H9 (cell line): ENCODE measurements around the gene FOXJ3. TPM values are rescaled to one million over a fixed set of nuclear protein-coding genes. Genes with fewer than 3 reads are reported as not detected.
A peak's percentile ranks its signal among the peaks of the same experiment; 100 is the strongest.

Experiments used
- DNase-seq: peaks from one replicate; pipeline ENCODE4 v3.0.0-alpha.2; 2017
- H2AFZ ChIP-seq: one replicate; pipeline ENCODE4 v1.6.1; 2013; ENCODE audit warnings: mild to moderate bottlenecking, low read length, control low read depth, moderate library complexity
- H2AK5ac ChIP-seq: 2 replicates; pipeline ENCODE4 v1.6.1; 2013; ENCODE audit warnings: low read length, control low read depth, mixed read lengths; ENCODE audit not compliant: insufficient read length
- H2BK120ac ChIP-seq: one replicate; pipeline ENCODE4 v1.6.1; 2013; ENCODE audit warnings: low read depth, mild to moderate bottlenecking, low read length, control low read depth, inconsistent platforms; ENCODE audit not compliant: poor library complexity, severe bottlenecking
- H2BK12ac ChIP-seq: 2 replicates; pipeline ENCODE4 v1.6.1; 2013; ENCODE audit warnings: low read length, control low read depth, mixed read lengths, low read depth; ENCODE audit not compliant: insufficient read length
- H2BK15ac ChIP-seq: 2 replicates; pipeline ENCODE4 v1.6.1; 2013; ENCODE audit warnings: low read depth, low read length, control low read depth
- H2BK20ac ChIP-seq: one replicate; pipeline ENCODE4 v1.6.1; 2013; ENCODE audit warnings: low read depth, mild to moderate bottlenecking, low read length, control low read depth, inconsistent platforms; ENCODE audit not compliant: poor library complexity, severe bottlenecking
- H2BK5ac ChIP-seq: 2 replicates; pipeline ENCODE4 v1.6.1; 2013; ENCODE audit warnings: low read length, control low read depth, mixed read lengths; ENCODE audit not compliant: insufficient read length
- H3K14ac ChIP-seq: 2 replicates; pipeline ENCODE4 v1.6.1; 2013; ENCODE audit warnings: low read length, control low read depth; ENCODE audit not compliant: insufficient read depth
- H3K18ac ChIP-seq: 2 replicates; pipeline ENCODE4 v1.6.1; 2013; ENCODE audit warnings: low read depth, mild to moderate bottlenecking, mixed read lengths, low read length, control low read depth; ENCODE audit not compliant: insufficient read length
- H3K23ac ChIP-seq: 2 replicates; pipeline ENCODE4 v1.6.1; 2013; ENCODE audit warnings: low read length, control low read depth, mixed read lengths, low read depth; ENCODE audit not compliant: insufficient read length
- H3K23me2 ChIP-seq: 2 replicates; pipeline ENCODE4 v1.6.1; 2013; ENCODE audit warnings: low read depth, mild to moderate bottlenecking, mixed read lengths, low read length, control low read depth; ENCODE audit not compliant: insufficient read length, poor library complexity, severe bottlenecking
- H3K27ac ChIP-seq: 2 replicates; pipeline ENCODE4 v1.5.1; 2013; ENCODE audit warnings: low read length, control low read depth, mixed read lengths, low read depth; ENCODE audit not compliant: insufficient read length
- H3K27me3 ChIP-seq: 2 replicates; pipeline ENCODE4 v1.6.1; 2013; ENCODE audit warnings: low read length, control low read depth, inconsistent platforms; ENCODE audit not compliant: insufficient read depth
- H3K4ac ChIP-seq: 2 replicates; pipeline ENCODE4 v1.6.1; 2013; ENCODE audit warnings: low read depth, mild to moderate bottlenecking, control low read depth, inconsistent platforms, low read length, moderate library complexity
- H3K4me1 ChIP-seq: 2 replicates; pipeline ENCODE4 v1.6.1; 2013; ENCODE audit warnings: low read length, control low read depth, inconsistent platforms; ENCODE audit not compliant: insufficient read depth
- H3K4me2 ChIP-seq: 2 replicates; pipeline ENCODE4 v1.6.1; 2013; ENCODE audit warnings: low read length, control low read depth, mixed read lengths; ENCODE audit not compliant: insufficient read length, insufficient read depth
- H3K56ac ChIP-seq: 2 replicates; pipeline ENCODE4 v1.6.1; 2013; ENCODE audit warnings: low read depth, mild to moderate bottlenecking, mixed read lengths, low read length, control low read depth; ENCODE audit not compliant: insufficient read length
- H3K79me1 ChIP-seq: 2 replicates; pipeline ENCODE4 v1.6.1; 2013; ENCODE audit warnings: low read depth, mild to moderate bottlenecking, moderate library complexity, low read length, control low read depth, inconsistent platforms; ENCODE audit not compliant: insufficient read depth, poor library complexity, severe bottlenecking
- H3K79me2 ChIP-seq: 2 replicates; pipeline ENCODE4 v1.6.1; 2013; ENCODE audit warnings: low read length, control low read depth, inconsistent platforms; ENCODE audit not compliant: insufficient read depth
- H3K9ac ChIP-seq: 2 replicates; pipeline ENCODE4 v1.6.1; 2013; ENCODE audit warnings: low read length, control low read depth, mixed read lengths; ENCODE audit not compliant: insufficient read length; ENCODE audit errors: extremely low read depth
- H3K9me3 ChIP-seq: one replicate; pipeline ENCODE4 v1.6.1; 2013; ENCODE audit warnings: low read depth, low read length, inconsistent platforms; ENCODE audit not compliant: control insufficient read depth
- H3T11ph ChIP-seq: one replicate; pipeline ENCODE4 v1.6.1; 2013; ENCODE audit warnings: mild to moderate bottlenecking, low read length, control low read depth, inconsistent platforms
- H4K20me1 ChIP-seq: one replicate; pipeline ENCODE4 v1.6.1; 2013; ENCODE audit not compliant: control insufficient read depth, insufficient read length, insufficient read depth
- H4K5ac ChIP-seq: 2 replicates; pipeline ENCODE4 v1.6.1; 2013; ENCODE audit warnings: low read depth, mild to moderate bottlenecking, mixed read lengths, low read length, control low read depth; ENCODE audit not compliant: insufficient read length
- H4K8ac ChIP-seq: replicated peaks from 2 replicates; pipeline ENCODE4 v1.6.1; 2013; ENCODE audit warnings: low read length, control low read depth, mixed read lengths, low read depth; ENCODE audit not compliant: insufficient read length
- H4K91ac ChIP-seq: 2 replicates; pipeline ENCODE4 v1.6.1; 2013; ENCODE audit warnings: low read depth, mild to moderate bottlenecking, moderate library complexity, mixed read lengths, low read length, control low read depth; ENCODE audit not compliant: insufficient read length
- H3K27ac Mint-ChIP-seq, 3 experiments: 2 replicates in 2 of 3; 3 replicates in 1 of 3; pipeline ENCODE4 v1.8.0; 2020 to 2021; ENCODE audit warnings: mixed read lengths in 3 of 3, mild to moderate bottlenecking in 1 of 3, moderate library complexity in 1 of 3
- H3K27me3 Mint-ChIP-seq: 2 replicates; pipeline ENCODE4 v1.8.0; 2021; ENCODE audit warnings: low read depth, mild to moderate bottlenecking, moderate library complexity, mixed read lengths
- H3K36me3 Mint-ChIP-seq, 3 experiments: 2 replicates in 2 of 3; 3 replicates in 1 of 3; pipeline ENCODE4 v1.8.0; 2020 to 2021; ENCODE audit warnings: low read depth in 3 of 3, mixed read lengths in 3 of 3; ENCODE audit not compliant: insufficient read depth in 1 of 3
- H3K4me1 Mint-ChIP-seq, 2 experiments: 2 replicates each; pipeline ENCODE4 v1.8.0; 2020; ENCODE audit warnings: mixed read lengths in 2 of 2
- H3K4me3 Mint-ChIP-seq, 2 experiments: 2 replicates in 1 of 2; 3 replicates in 1 of 2; pipeline ENCODE4 v1.8.0; 2020 to 2021; ENCODE audit warnings: mild to moderate bottlenecking in 2 of 2, mixed read lengths in 2 of 2, moderate library complexity in 1 of 2
- H3K9me3 Mint-ChIP-seq, 2 experiments: 2 replicates in 1 of 2; 3 replicates in 1 of 2; pipeline ENCODE4 v1.8.0; 2020; ENCODE audit warnings: mild to moderate bottlenecking in 2 of 2, mixed read lengths in 2 of 2, moderate library complexity in 1 of 2
- CTCF ChIP-seq: fragments of 200-600 bp; sonication (generic); conservative IDR thresholded peaks from 3 replicates; pipeline ENCODE4 v1.8.0; 2021; ENCODE audit warnings: antibody characterized with exemption, mild to moderate bottlenecking
- WGBS: extraction: QIAGEN DNeasy Blood & Tissue Kit; methylation state at CpG from one replicate; pipeline ENCODE4 v1.1.7; 2013; ENCODE audit warnings: missing lambda C conversion rate, low lambda C conversion rate, mixed read lengths; ENCODE audit not compliant: insufficient read length; ENCODE audit errors: extremely low coverage; 5-methylcytosine and 5-hydroxymethylcytosine counted together
- total RNA-seq: library from RNA; stranded (reverse); gene quantifications from 2 replicates; pipeline ENCODE4 v1.2.1, GENCODE V29; 2021

FOXJ3 gene
- total RNA-seq, 1 experiment from 2014 or later = 49.9 TPM

GRCh38 chr1:42328047-42328625 lies 6.9 kb downstream of the FOXJ3 start:
- H3K27ac Mint-ChIP-seq = peak overlapping the region in 1 of 3 experiments; percentile 32; a peak in 1 of 7 replicates
- Histone ChIP-seq H3K4me2 (no peak overlapping the region), H3K4ac (no peak overlapping the region), H3K14ac (no peak overlapping the region), H3K9me3 (no peaks in the 10 kb centered on the region), H2BK120ac (no peak overlapping the region), H2BK5ac (no peak overlapping the region), H2BK15ac (no peak overlapping the region), H3K27me3 (no peaks in the 10 kb centered on the region), H3K9ac (no peak overlapping the region), H3K4me1 (no peaks in the 10 kb centered on the region), H3K79me2 (peaks cover 72% of the 10 kb centered on the region), H2BK20ac (no peak overlapping the region), H4K5ac (no peak overlapping the region), H4K20me1 (no peaks in the 10 kb centered on the region), H3K23ac (no peak overlapping the region), H4K8ac (no peak overlapping the region), H3K56ac (no peak overlapping the region), H3K18ac (no peak overlapping the region), H2BK12ac (no peak overlapping the region), H3K79me1 (peaks cover 9% of the 10 kb centered on the region), H2AFZ (no peak overlapping the region), H3T11ph (no peak overlapping the region), H3K23me2 (no peaks in the 10 kb centered on the region), H2AK5ac (no peak overlapping the region), H3K27ac (no peak overlapping the region), H4K91ac (no peak overlapping the region)
- no CpG with 5 or more reads among the region's 5 CpGs for WGBS
- no peaks in the 10 kb centered on the region for H3K27me3 Mint-ChIP-seq
- no peak for DNase-seq
- no peaks in the 10 kb centered on the region for H3K36me3 Mint-ChIP-seq
- H3K9me3 Mint-ChIP-seq = no peaks in the 10 kb centered on the region
- H3K4me1 Mint-ChIP-seq = peaks cover 35 to 38% of the 10 kb centered on the region in 2 experiments
- TF ChIP-seq CTCF = no peak
- H3K4me3 Mint-ChIP-seq = no peak overlapping the region
